GM23338 (cell line): ENCODE measurements around the gene PIR. TPM values are rescaled to one million over a fixed set of nuclear protein-coding genes. Genes with fewer than 3 reads are reported as not detected.

ENCODE experiments used
- ATAC-seq: fragments of 200-7000 bp; cut with Tn5 transposase; 3 replicates; pipeline ENCODE4 v1.9.1; 2020
- DNase-seq: peaks from one replicate; pipeline ENCODE4 v3.0.0-alpha.2; 2015; ENCODE audit warnings: low spot score
- H2AFZ ChIP-seq: fragments of 200-600 bp; sonication (generic); 2 replicates; pipeline ENCODE4 v1.8.0; 2016; ENCODE audit warnings: antibody characterized with exemption, mild to moderate bottlenecking, moderate library complexity
- H3F3A ChIP-seq: fragments of 200-600 bp; sonication (generic); replicated peaks from 2 replicates; pipeline ENCODE4 v1.8.0; 2017; ENCODE audit warnings: antibody characterized with exemption, mixed run types, low read depth
- H3K27ac ChIP-seq: fragments of 200-600 bp; sonication (generic); 2 replicates; pipeline ENCODE4 v1.6.1; 2016; ENCODE audit warnings: low read depth
- H3K27me3 ChIP-seq: fragments of 200-600 bp; sonication (generic); 2 replicates; pipeline ENCODE4 v1.8.0; 2016; ENCODE audit warnings: mild to moderate bottlenecking, mixed run types, moderate library complexity; ENCODE audit not compliant: insufficient read depth
- H3K36me3 ChIP-seq: fragments of 200-600 bp; sonication (generic); 2 replicates; pipeline ENCODE4 v1.8.0; 2016; ENCODE audit warnings: mild to moderate bottlenecking; ENCODE audit not compliant: insufficient read depth
- H3K4me1 ChIP-seq: fragments of 200-600 bp; sonication (generic); 2 replicates; pipeline ENCODE4 v1.8.0; 2016; ENCODE audit warnings: mild to moderate bottlenecking, moderate library complexity; ENCODE audit not compliant: insufficient read depth
- H3K4me2 ChIP-seq: fragments of 200-600 bp; sonication (generic); 2 replicates; pipeline ENCODE4 v1.7.1; 2017; ENCODE audit warnings: mixed run types
- H3K4me3 ChIP-seq: fragments of 200-600 bp; sonication (generic); 2 replicates; pipeline ENCODE4 v1.6.1; 2016; ENCODE audit warnings: mixed run types
- H3K79me2 ChIP-seq: fragments of 200-600 bp; sonication (generic); replicated peaks from 2 replicates; pipeline ENCODE4 v1.8.0; 2017; ENCODE audit warnings: mild to moderate bottlenecking; ENCODE audit not compliant: insufficient read depth
- H3K9me2 ChIP-seq: fragments of 200-600 bp; sonication (generic); 2 replicates; pipeline ENCODE4 v1.8.0; 2017; ENCODE audit not compliant: insufficient read depth
- H4K20me1 ChIP-seq: fragments of 200-600 bp; sonication (generic); replicated peaks from 2 replicates; pipeline ENCODE4 v1.8.0; 2017; ENCODE audit warnings: mild to moderate bottlenecking; ENCODE audit not compliant: insufficient read depth
- H3K27ac Mint-ChIP-seq: 2 replicates; pipeline ENCODE4 v1.8.0; 2020; ENCODE audit warnings: inconsistent platforms, mild to moderate bottlenecking, moderate library complexity, mixed read lengths
- H3K27me3 Mint-ChIP-seq: 3 replicates; pipeline ENCODE4 v1.8.0; 2022; ENCODE audit warnings: low read depth, mild to moderate bottlenecking, moderate library complexity, mixed read lengths, inconsistent platforms; ENCODE audit not compliant: insufficient read depth, poor library complexity
- H3K36me3 Mint-ChIP-seq: 3 replicates; pipeline ENCODE4 v1.8.0; 2021; ENCODE audit warnings: low read depth, mild to moderate bottlenecking, inconsistent platforms, moderate library complexity, mixed read lengths
- H3K4me1 Mint-ChIP-seq: 3 replicates; pipeline ENCODE4 v1.8.0; 2020; ENCODE audit warnings: mild to moderate bottlenecking, inconsistent platforms, mixed read lengths
- H3K4me3 Mint-ChIP-seq: 3 replicates; pipeline ENCODE4 v1.8.0; 2021; ENCODE audit warnings: moderate library complexity, mild to moderate bottlenecking, inconsistent platforms, mixed read lengths
- H3K9me3 Mint-ChIP-seq: 3 replicates; pipeline ENCODE4 v1.8.0; 2020; ENCODE audit warnings: moderate library complexity, mild to moderate bottlenecking, inconsistent platforms, mixed read lengths
- EZH2 ChIP-seq: fragments of 200-600 bp; sonication (generic); IDR thresholded peaks from one replicate; pipeline ENCODE4 v1.8.0; 2017; ENCODE audit warnings: antibody characterized with exemption, mild to moderate bottlenecking, low read depth; ENCODE audit not compliant: unreplicated experiment
- NANOG ChIP-seq: IDR thresholded peaks from 2 replicates; pipeline ENCODE4 v1.6.1; 2016; ENCODE audit warnings: antibody characterized with exemption, borderline replicate concordance
- POLR2AphosphoS5 ChIP-seq: IDR thresholded peaks from 2 replicates; pipeline ENCODE4 v1.6.1; 2016; ENCODE audit warnings: antibody characterized with exemption, low read depth
- STAT1 ChIP-seq: IDR thresholded peaks from one replicate; pipeline ENCODE4 v1.6.1; 2016; ENCODE audit warnings: antibody characterized with exemption; ENCODE audit not compliant: unreplicated experiment
- ZNF331 ChIP-seq: fragments of 250-450 bp; sonication (Bioruptor Pico); IDR thresholded peaks from 2 replicates; pipeline ENCODE4 v1.5.0; 2020; ENCODE audit warnings: low read depth, mild to moderate bottlenecking, moderate library complexity
- polyA plus RNA-seq: library from polyadenylated mRNA; unstranded; fragments of >200 nt; fragmentation: Nextera tagmentation; extraction: Ambion mirVana; gene quantifications from 2 replicates; pipeline ENCODE4 v1.2.1, GENCODE V29; 2016
- total RNA-seq: library from RNA; depleted of rRNA; stranded (reverse); fragments of >200 nt; shearing (Covaris generic); gene quantifications from 2 replicates; pipeline ENCODE4 v1.2.3, GENCODE V29; 2014
- TF ChIP-seq, protein P1 (sequence below), 2 experiments: fragments of 200-600 bp in 1 of 2; sonication (generic) in 1 of 2; conservative IDR thresholded peaks; 2 replicates each; pipeline versions ENCODE4 v1.5.1 to v1.6.1; 2016 to 2017; ENCODE audit warnings: antibody characterized with exemption in 2 of 2, low read depth in 2 of 2, mild to moderate bottlenecking in 2 of 2, moderate library complexity in 1 of 2
- TF ChIP-seq, protein P2 (sequence below): IDR thresholded peaks from one replicate; pipeline ENCODE4 v1.6.1; 2018; ENCODE audit warnings: antibody characterized with exemption; ENCODE audit not compliant: unreplicated experiment
- TF ChIP-seq, protein P3 (sequence below): IDR thresholded peaks from 2 replicates; pipeline ENCODE4 v1.6.1; 2016; ENCODE audit warnings: antibody characterized with exemption
- TF ChIP-seq, protein P4 (sequence below): fragments of 250-450 bp; sonication (Bioruptor Pico); IDR thresholded peaks from 2 replicates; pipeline ENCODE4 v1.5.0; 2020; ENCODE audit warnings: mild to moderate bottlenecking, moderate library complexity

Gene PIR
- total and polyA plus RNA-seq, 2 experiments from 2014 or later, result 13.1 to 25.2 TPM

DNA sequence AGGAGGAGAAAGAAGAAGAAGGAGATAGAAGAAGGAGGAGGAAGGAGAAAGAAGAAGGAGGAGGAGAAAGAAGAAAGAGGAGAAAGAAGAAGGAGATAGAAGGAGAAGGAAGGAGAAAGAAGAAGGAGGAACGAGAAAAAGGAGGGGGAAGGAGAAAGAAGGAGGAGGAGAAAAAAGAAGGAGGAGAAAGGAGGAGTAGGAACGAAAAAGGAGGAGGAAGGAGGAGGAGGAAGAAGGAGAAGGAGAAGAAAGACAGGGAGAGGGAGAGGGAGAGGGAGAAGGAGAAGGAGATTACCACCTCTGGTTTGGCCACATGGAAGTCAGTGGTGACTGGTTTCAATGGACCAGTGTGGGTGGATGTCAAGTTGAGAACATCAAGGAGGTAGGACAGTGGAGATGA lies 58.9 kb downstream of the PIR start:
- Mint-ChIP-seq H3K4me3 (no peak overlapping the region), H3K27ac (no peak overlapping the region), H3K9me3 (no peaks in the 10 kb centered on the region), H3K36me3 (peaks cover 4% of the 10 kb centered on the region; the same call in 1 of the 3 replicates), H3K4me1 (no peaks in the 10 kb centered on the region; the same call in 2 of the 3 replicates), H3K27me3 (peaks cover 11% of the 10 kb centered on the region)
- Histone ChIP-seq H3K36me3 (no peaks in the 10 kb centered on the region), H3K9me2 (no peaks in the 10 kb centered on the region), H3K4me3 (no peak overlapping the region), H3K27ac (no peak overlapping the region), H3F3A (no peaks in the 10 kb centered on the region), H3K79me2 (no peaks in the 10 kb centered on the region), H3K4me2 (no peak overlapping the region), H2AFZ (no peak overlapping the region), H4K20me1 (no peaks in the 10 kb centered on the region; the same call in 1 of the 2 replicates), H3K4me1 (no peaks in the 10 kb centered on the region), H3K27me3 (no peaks in the 10 kb centered on the region)
- TF ChIP-seq, protein P1, sequence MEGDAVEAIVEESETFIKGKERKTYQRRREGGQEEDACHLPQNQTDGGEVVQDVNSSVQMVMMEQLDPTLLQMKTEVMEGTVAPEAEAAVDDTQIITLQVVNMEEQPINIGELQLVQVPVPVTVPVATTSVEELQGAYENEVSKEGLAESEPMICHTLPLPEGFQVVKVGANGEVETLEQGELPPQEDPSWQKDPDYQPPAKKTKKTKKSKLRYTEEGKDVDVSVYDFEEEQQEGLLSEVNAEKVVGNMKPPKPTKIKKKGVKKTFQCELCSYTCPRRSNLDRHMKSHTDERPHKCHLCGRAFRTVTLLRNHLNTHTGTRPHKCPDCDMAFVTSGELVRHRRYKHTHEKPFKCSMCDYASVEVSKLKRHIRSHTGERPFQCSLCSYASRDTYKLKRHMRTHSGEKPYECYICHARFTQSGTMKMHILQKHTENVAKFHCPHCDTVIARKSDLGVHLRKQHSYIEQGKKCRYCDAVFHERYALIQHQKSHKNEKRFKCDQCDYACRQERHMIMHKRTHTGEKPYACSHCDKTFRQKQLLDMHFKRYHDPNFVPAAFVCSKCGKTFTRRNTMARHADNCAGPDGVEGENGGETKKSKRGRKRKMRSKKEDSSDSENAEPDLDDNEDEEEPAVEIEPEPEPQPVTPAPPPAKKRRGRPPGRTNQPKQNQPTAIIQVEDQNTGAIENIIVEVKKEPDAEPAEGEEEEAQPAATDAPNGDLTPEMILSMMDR (conservative IDR thresholded peaks at IDR 0.05; ENCODE audit: low read depth in 2 of 2), result no peak
- TF ChIP-seq POLR2AphosphoS5 (no peak), ZNF331 (CRISPR knock-in tag) (no peak), NANOG (no peak), EZH2 (no peak), STAT1 (no peak)
- TF ChIP-seq, protein P2, sequence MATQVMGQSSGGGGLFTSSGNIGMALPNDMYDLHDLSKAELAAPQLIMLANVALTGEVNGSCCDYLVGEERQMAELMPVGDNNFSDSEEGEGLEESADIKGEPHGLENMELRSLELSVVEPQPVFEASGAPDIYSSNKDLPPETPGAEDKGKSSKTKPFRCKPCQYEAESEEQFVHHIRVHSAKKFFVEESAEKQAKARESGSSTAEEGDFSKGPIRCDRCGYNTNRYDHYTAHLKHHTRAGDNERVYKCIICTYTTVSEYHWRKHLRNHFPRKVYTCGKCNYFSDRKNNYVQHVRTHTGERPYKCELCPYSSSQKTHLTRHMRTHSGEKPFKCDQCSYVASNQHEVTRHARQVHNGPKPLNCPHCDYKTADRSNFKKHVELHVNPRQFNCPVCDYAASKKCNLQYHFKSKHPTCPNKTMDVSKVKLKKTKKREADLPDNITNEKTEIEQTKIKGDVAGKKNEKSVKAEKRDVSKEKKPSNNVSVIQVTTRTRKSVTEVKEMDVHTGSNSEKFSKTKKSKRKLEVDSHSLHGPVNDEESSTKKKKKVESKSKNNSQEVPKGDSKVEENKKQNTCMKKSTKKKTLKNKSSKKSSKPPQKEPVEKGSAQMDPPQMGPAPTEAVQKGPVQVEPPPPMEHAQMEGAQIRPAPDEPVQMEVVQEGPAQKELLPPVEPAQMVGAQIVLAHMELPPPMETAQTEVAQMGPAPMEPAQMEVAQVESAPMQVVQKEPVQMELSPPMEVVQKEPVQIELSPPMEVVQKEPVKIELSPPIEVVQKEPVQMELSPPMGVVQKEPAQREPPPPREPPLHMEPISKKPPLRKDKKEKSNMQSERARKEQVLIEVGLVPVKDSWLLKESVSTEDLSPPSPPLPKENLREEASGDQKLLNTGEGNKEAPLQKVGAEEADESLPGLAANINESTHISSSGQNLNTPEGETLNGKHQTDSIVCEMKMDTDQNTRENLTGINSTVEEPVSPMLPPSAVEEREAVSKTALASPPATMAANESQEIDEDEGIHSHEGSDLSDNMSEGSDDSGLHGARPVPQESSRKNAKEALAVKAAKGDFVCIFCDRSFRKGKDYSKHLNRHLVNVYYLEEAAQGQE, result no peak
- TF ChIP-seq, protein P3, sequence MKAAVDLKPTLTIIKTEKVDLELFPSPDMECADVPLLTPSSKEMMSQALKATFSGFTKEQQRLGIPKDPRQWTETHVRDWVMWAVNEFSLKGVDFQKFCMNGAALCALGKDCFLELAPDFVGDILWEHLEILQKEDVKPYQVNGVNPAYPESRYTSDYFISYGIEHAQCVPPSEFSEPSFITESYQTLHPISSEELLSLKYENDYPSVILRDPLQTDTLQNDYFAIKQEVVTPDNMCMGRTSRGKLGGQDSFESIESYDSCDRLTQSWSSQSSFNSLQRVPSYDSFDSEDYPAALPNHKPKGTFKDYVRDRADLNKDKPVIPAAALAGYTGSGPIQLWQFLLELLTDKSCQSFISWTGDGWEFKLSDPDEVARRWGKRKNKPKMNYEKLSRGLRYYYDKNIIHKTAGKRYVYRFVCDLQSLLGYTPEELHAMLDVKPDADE, result no peak
- TF ChIP-seq, protein P4, sequence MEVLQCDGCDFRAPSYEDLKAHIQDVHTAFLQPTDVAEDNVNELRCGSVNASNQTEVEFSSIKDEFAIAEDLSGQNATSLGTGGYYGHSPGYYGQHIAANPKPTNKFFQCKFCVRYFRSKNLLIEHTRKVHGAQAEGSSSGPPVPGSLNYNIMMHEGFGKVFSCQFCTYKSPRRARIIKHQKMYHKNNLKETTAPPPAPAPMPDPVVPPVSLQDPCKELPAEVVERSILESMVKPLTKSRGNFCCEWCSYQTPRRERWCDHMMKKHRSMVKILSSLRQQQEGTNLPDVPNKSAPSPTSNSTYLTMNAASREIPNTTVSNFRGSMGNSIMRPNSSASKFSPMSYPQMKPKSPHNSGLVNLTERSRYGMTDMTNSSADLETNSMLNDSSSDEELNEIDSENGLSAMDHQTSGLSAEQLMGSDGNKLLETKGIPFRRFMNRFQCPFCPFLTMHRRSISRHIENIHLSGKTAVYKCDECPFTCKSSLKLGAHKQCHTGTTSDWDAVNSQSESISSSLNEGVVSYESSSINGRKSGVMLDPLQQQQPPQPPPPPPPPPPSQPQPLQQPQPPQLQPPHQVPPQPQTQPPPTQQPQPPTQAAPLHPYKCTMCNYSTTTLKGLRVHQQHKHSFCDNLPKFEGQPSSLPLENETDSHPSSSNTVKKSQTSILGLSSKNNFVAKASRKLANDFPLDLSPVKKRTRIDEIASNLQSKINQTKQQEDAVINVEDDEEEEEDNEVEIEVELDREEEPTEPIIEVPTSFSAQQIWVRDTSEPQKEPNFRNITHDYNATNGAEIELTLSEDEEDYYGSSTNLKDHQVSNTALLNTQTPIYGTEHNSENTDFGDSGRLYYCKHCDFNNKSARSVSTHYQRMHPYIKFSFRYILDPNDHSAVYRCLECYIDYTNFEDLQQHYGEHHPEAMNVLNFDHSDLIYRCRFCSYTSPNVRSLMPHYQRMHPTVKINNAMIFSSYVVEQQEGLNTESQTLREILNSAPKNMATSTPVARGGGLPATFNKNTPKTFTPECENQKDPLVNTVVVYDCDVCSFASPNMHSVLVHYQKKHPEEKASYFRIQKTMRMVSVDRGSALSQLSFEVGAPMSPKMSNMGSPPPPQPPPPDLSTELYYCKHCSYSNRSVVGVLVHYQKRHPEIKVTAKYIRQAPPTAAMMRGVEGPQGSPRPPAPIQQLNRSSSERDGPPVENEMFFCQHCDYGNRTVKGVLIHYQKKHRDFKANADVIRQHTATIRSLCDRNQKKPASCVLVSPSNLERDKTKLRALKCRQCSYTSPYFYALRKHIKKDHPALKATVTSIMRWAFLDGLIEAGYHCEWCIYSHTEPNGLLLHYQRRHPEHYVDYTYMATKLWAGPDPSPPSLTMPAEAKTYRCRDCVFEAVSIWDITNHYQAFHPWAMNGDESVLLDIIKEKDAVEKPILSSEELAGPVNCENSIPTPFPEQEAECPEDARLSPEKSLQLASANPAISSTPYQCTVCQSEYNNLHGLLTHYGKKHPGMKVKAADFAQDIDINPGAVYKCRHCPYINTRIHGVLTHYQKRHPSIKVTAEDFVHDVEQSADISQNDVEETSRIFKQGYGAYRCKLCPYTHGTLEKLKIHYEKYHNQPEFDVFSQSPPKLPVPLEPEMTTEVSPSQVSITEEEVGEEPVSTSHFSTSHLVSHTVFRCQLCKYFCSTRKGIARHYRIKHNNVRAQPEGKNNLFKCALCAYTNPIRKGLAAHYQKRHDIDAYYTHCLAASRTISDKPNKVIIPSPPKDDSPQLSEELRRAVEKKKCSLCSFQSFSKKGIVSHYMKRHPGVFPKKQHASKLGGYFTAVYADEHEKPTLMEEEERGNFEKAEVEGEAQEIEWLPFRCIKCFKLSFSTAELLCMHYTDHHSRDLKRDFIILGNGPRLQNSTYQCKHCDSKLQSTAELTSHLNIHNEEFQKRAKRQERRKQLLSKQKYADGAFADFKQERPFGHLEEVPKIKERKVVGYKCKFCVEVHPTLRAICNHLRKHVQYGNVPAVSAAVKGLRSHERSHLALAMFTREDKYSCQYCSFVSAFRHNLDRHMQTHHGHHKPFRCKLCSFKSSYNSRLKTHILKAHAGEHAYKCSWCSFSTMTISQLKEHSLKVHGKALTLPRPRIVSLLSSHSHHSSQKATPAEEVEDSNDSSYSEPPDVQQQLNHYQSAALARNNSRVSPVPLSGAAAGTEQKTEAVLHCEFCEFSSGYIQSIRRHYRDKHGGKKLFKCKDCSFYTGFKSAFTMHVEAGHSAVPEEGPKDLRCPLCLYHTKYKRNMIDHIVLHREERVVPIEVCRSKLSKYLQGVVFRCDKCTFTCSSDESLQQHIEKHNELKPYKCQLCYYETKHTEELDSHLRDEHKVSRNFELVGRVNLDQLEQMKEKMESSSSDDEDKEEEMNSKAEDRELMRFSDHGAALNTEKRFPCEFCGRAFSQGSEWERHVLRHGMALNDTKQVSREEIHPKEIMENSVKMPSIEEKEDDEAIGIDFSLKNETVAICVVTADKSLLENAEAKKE (CRISPR knock-in tag), result no peak
- DNase-seq (no peak), ATAC-seq (no peak)
